ENCODE data around the gene TBRG1.

TBRG1 gene

DNA sequence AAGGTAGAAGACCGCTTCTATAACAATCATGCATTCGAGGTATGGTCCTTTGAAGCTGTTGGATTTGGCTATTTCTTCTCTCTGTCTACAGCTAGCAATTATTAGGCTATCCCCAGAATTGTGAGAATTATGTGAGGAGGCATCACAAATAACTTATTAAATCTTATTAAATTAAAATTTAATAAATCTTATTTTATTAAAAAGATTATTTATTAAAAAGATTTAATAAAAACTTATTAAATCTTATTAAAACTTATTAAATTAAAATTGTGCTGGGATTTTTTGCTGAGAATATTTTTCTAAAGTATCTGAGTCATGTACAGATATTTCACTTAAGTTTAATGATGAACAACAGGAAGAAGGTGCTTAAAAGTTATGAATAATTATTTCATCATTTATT is 58.8 kb downstream of the TBRG1 start:
- Histone ChIP-seq H3K4me1 (ENCODE audit: control insufficient read depth, insufficient read depth, low read length) (no peaks in the 10 kb centered on the region), H3K36me3 (ENCODE audit: control insufficient read depth, insufficient read depth, low read length, severe bottlenecking) (peaks cover 3% of the 10 kb centered on the region), H3K9ac (ENCODE audit: low read length) (no peak overlapping the region), H3K9me3 (ENCODE audit: control insufficient read depth, low read length) (peaks cover 20% of the 10 kb centered on the region), H3K4me3 (ENCODE audit: low read length) (no peak overlapping the region), H3K27me3 (replicated peaks; ENCODE audit: control insufficient read depth, insufficient read depth, low read length) (no peaks in the 10 kb centered on the region)
- DNase-seq (ENCODE audit: low read depth) = no peak

- Histone ChIP-seq H3K9me3 (ENCODE audit: control insufficient read depth, low read length) (peaks cover 20% of the 10 kb centered on the region), H3K27me3 (replicated peaks; ENCODE audit: control insufficient read depth, insufficient read depth, low read length) (no peaks in the 10 kb centered on the region), H3K9ac (ENCODE audit: low read length) (no peak overlapping the region), H3K36me3 (ENCODE audit: control insufficient read depth, insufficient read depth, low read length, severe bottlenecking) (peaks cover 3% of the 10 kb centered on the region), H3K4me1 (ENCODE audit: control insufficient read depth, insufficient read depth, low read length) (no peaks in the 10 kb centered on the region), H3K4me3 (ENCODE audit: low read length) (no peak overlapping the region)
- no peak for DNase-seq (ENCODE audit: low read depth)
These were observed 59.8 kb downstream of the TBRG1 start for GRCh38 chr11:124682443-124682842.

Data from adipocyte (in vitro differentiated cells).